Vagina (tissue), 2 donors: Measurements from ENCODE around the gene SMIM35. TPM values are rescaled to one million over a fixed set of nuclear protein-coding genes. Genes with fewer than 3 reads are reported as not detected.

Source experiments
- DNase-seq, 2 donors: peaks; one replicate each; pipeline ENCODE4 v3.0.0-alpha.2; 2017; ENCODE audit errors: extremely low spot score in 2 of 2
- H3K27ac ChIP-seq: fragments of 200-600 bp; sonication (generic); one replicate; pipeline ENCODE4 v1.5.1; 2019
- H3K27me3 ChIP-seq: fragments of 200-600 bp; sonication (generic); one replicate; pipeline ENCODE4 v1.5.1; 2019
- H3K36me3 ChIP-seq, 2 donors: fragments of 200-600 bp; sonication (generic); one replicate each; pipeline ENCODE4 v1.5.1; 2017 to 2019
- H3K4me1 ChIP-seq: fragments of 200-600 bp; sonication (generic); one replicate; pipeline ENCODE4 v1.5.1; 2019
- H3K4me3 ChIP-seq, 2 donors: fragments of 200-600 bp; sonication (generic); 1 replicate in 1 of 2; 2 replicates in 1 of 2; pipeline ENCODE4 v1.5.1; 2016 to 2019
- H3K9me3 ChIP-seq: fragments of 200-600 bp; sonication (generic); one replicate; pipeline ENCODE4 v1.5.1; 2019
- CTCF ChIP-seq, 3 experiments: fragments of 450-650 bp in 2 of 3; fragments of 200-600 bp in 1 of 3; sonication (generic) in 1 of 3; IDR thresholded peaks; one replicate each; pipeline ENCODE4 v1.5.1; 2017 to 2019; ENCODE audit warnings: antibody characterized with exemption in 3 of 3, mild to moderate bottlenecking in 2 of 3, moderate library complexity in 2 of 3
- POLR2A ChIP-seq, 2 donors: fragments of 450-650 bp; IDR thresholded peaks; one replicate each; pipeline ENCODE4 v1.6.1; 2017; ENCODE audit warnings: antibody characterized with exemption in 2 of 2, mild to moderate bottlenecking in 2 of 2, moderate library complexity in 2 of 2
- POLR2AphosphoS5 ChIP-seq, 2 donors: sonication (generic); formaldehyde crosslinking; IDR thresholded peaks; one replicate each; pipeline ENCODE4 v1.9.0; 2017; ENCODE audit warnings: antibody characterized with exemption in 2 of 2, mild to moderate bottlenecking in 2 of 2, low read depth in 1 of 2; ENCODE audit not compliant: insufficient read depth in 1 of 2
- intact Hi-C: fragments of 100-400 bp; cut with DNase I; formaldehyde crosslinking; loops from one replicate; pipeline ENCODE4 v1.15.1; 2023
- total RNA-seq: library from RNA; depleted of rRNA; stranded (reverse); fragments of >200 nt; gene quantifications from one replicate; pipeline ENCODE4 v1.2.3, GENCODE V29; 2016

SMIM35 gene
- total RNA-seq, 1 donor from 2014 or later = not detected

- DNase-seq = no peak
- TF ChIP-seq CTCF (IDR thresholded peaks at IDR 0.05) (no peak), POLR2A (IDR thresholded peaks at IDR 0.05) (no peak), POLR2AphosphoS5 (IDR thresholded peaks at IDR 0.05; ENCODE audit: insufficient read depth in 1 of 2, low read depth in 1 of 2) (no peak)
- Histone ChIP-seq H3K4me3 (no peak overlapping the region), H3K9me3 (no peaks in the 10 kb centered on the region), H3K27ac (no peak overlapping the region), H3K4me1 (no peaks in the 10 kb centered on the region), H3K27me3 (no peaks in the 10 kb centered on the region), H3K36me3 (no peaks in the 10 kb centered on the region)
- intact Hi-C loops = no loop called here
Observed at GRCh38 chr11:118092907-118093571, 6.3 kb upstream of the SMIM35 start.

GRCh38 chr11:118091690-118092089 is 4.9 kb upstream of the SMIM35 start:
- Histone ChIP-seq H3K27me3 (no peaks in the 10 kb centered on the region), H3K27ac (no peak overlapping the region), H3K36me3 (no peaks in the 10 kb centered on the region), H3K4me1 (no peaks in the 10 kb centered on the region), H3K4me3 (no peak overlapping the region), H3K9me3 (no peaks in the 10 kb centered on the region)
- no peak for DNase-seq
- intact Hi-C loops = no loop called here
- TF ChIP-seq POLR2A (IDR thresholded peaks at IDR 0.05) (no peak), CTCF (IDR thresholded peaks at IDR 0.05) (no peak), POLR2AphosphoS5 (IDR thresholded peaks at IDR 0.05; ENCODE audit: insufficient read depth in 1 of 2, low read depth in 1 of 2) (no peak)

- intact Hi-C loops = no loop called here
- Histone ChIP-seq H3K4me1 (no peaks in the 10 kb centered on the region), H3K27ac (no peak overlapping the region), H3K27me3 (no peaks in the 10 kb centered on the region), H3K36me3 (no peaks in the 10 kb centered on the region), H3K9me3 (no peaks in the 10 kb centered on the region), H3K4me3 (no peak overlapping the region)
- DNase-seq = no peak
- TF ChIP-seq POLR2AphosphoS5 (IDR thresholded peaks at IDR 0.05; ENCODE audit: insufficient read depth in 1 of 2, low read depth in 1 of 2) (no peak), POLR2A (IDR thresholded peaks at IDR 0.05) (no peak), CTCF (IDR thresholded peaks at IDR 0.05) (no peak)
Observed at GRCh38 chr11:118090545-118091162, 3.9 kb upstream of the SMIM35 start.

- no peaks in the 10 kb centered on the region for H3K36me3 ChIP-seq
- intact Hi-C loops = no loop called here
- H3K9me3 ChIP-seq = no peaks in the 10 kb centered on the region
- peaks cover 14% of the 10 kb centered on the region for H3K4me1 ChIP-seq
- H3K27ac ChIP-seq = no peak overlapping the region
- H3K27me3 ChIP-seq = no peaks in the 10 kb centered on the region
- TF ChIP-seq POLR2A (IDR thresholded peaks at IDR 0.05) = no peak
- no peak for TF ChIP-seq POLR2AphosphoS5 (IDR thresholded peaks at IDR 0.05; ENCODE audit: insufficient read depth in 1 of 2, low read depth in 1 of 2)
- TF ChIP-seq CTCF (IDR thresholded peaks at IDR 0.05) = no peak
- H3K4me3 ChIP-seq = no peak overlapping the region
- no peak for DNase-seq
Observed at GRCh38 chr11:118088531-118088930, 1.8 kb upstream of the SMIM35 start.

- TF ChIP-seq POLR2AphosphoS5 (IDR thresholded peaks at IDR 0.05; ENCODE audit: insufficient read depth in 1 of 2, low read depth in 1 of 2) = no peak
- TF ChIP-seq POLR2A (IDR thresholded peaks at IDR 0.05) = no peak
- TF ChIP-seq CTCF (IDR thresholded peaks at IDR 0.05) = no peak
- no peaks in the 10 kb centered on the region for H3K27me3 ChIP-seq
- no peak for DNase-seq
- no peak overlapping the region for H3K4me3 ChIP-seq
- no peaks in the 10 kb centered on the region for H3K36me3 ChIP-seq
- intact Hi-C loops = no loop called here
- H3K9me3 ChIP-seq = no peaks in the 10 kb centered on the region
- H3K4me1 ChIP-seq = peaks cover 14% of the 10 kb centered on the region
- H3K27ac ChIP-seq = no peak overlapping the region
Observed at GRCh38 chr11:118087931-118088330, 1.2 kb upstream of the SMIM35 start.
